HG03521 (cell line): ENCODE results near the gene SOBP.

Source experiments
- ATAC-seq: cut with Tn5 transposase; IDR thresholded peaks from one replicate; pipeline ENCODE4 v1.9.1; 2021; ENCODE audit warnings: mild to moderate bottlenecking, moderate library complexity; ENCODE audit not compliant: unreplicated experiment

The SOBP gene

GRCh38 chr6:107676042-107676441, 186.1 kb downstream of the SOBP start:
- ATAC-seq = no peak

- ATAC-seq = no peak
These were observed 187.5 kb downstream of the SOBP start for GRCh38 chr6:107677399-107677798.

- ATAC-seq = no peak
These were observed 189.5 kb downstream of the SOBP start for GRCh38 chr6:107679457-107679856.

- no peak for ATAC-seq
These were observed 192.8 kb downstream of the SOBP start for GRCh38 chr6:107682721-107683120.

- no peak for ATAC-seq
These were observed 193.3 kb downstream of the SOBP start for GRCh38 chr6:107683183-107683582.

- no peak for ATAC-seq
These were observed 195.1 kb downstream of the SOBP start for GRCh38 chr6:107684996-107685395.

GRCh38 chr6:107689190-107689589, 199.3 kb downstream of the SOBP start:
- ATAC-seq = no peak

GRCh38 chr6:107689951-107690642, 200.2 kb downstream of the SOBP start:
- ATAC-seq = no peak

- ATAC-seq = no peak
These were observed 200.7 kb downstream of the SOBP start for GRCh38 chr6:107690643-107691061.

GRCh38 chr6:107691062-107691751, 201.3 kb downstream of the SOBP start:
- no peak for ATAC-seq

GRCh38 chr6:107692351-107692750, 202.4 kb downstream of the SOBP start:
- ATAC-seq = no peak

- ATAC-seq = no peak
These were observed 205.3 kb downstream of the SOBP start for GRCh38 chr6:107695061-107695720.

- ATAC-seq = no peak
These were observed 207.8 kb downstream of the SOBP start for GRCh38 chr6:107697682-107698081.

- no peak for ATAC-seq
These were observed 208.2 kb downstream of the SOBP start for GRCh38 chr6:107698146-107698545.

GRCh38 chr6:107699254-107699653, 209.3 kb downstream of the SOBP start:
- no peak for ATAC-seq

- no peak for ATAC-seq
These were observed 209.9 kb downstream of the SOBP start for GRCh38 chr6:107699697-107700325.

- ATAC-seq = no peak
These were observed 213.7 kb downstream of the SOBP start for GRCh38 chr6:107703606-107704005.

- ATAC-seq = no peak
These were observed 214.6 kb downstream of the SOBP start for GRCh38 chr6:107704347-107705013.

GRCh38 chr6:107706516-107707115, 216.7 kb downstream of the SOBP start:
- ATAC-seq = no peak
